ENCODE data around the gene HOXB3.

The HOXB3 gene

GRCh38 chr17:48571024-48571818 lies 18.8 kb downstream of the HOXB3 start:
- TF ChIP-seq CTCF (IDR thresholded peaks at IDR 0.05; ENCODE audit: extremely low read depth, missing control alignments) = no peak

GRCh38 chr17:48570325-48571023 lies 19.6 kb downstream of the HOXB3 start:
- DNase-seq (ENCODE audit: low spot score) = no peak
- no peak for TF ChIP-seq CTCF (IDR thresholded peaks at IDR 0.05; ENCODE audit: extremely low read depth, missing control alignments)

More at GRCh38 chr17:48571024-48571818, 18.8 kb downstream of the HOXB3 start:
- DNase-seq (ENCODE audit: low spot score) = no peak

- TF ChIP-seq CTCF (IDR thresholded peaks at IDR 0.05; ENCODE audit: extremely low read depth, missing control alignments) = no peak
- no peak for DNase-seq (ENCODE audit: low spot score)
Observed at GRCh38 chr17:48569674-48570324, 20.2 kb downstream of the HOXB3 start.

- TF ChIP-seq CTCF (IDR thresholded peaks at IDR 0.05; ENCODE audit: extremely low read depth, missing control alignments) = no peak
- DNase-seq (ENCODE audit: low spot score) = no peak
Observed at GRCh38 chr17:48569240-48569582, 20.8 kb downstream of the HOXB3 start.

- no peak for TF ChIP-seq CTCF (IDR thresholded peaks at IDR 0.05; ENCODE audit: extremely low read depth, missing control alignments)
- no peak for DNase-seq (ENCODE audit: low spot score)
Observed at GRCh38 chr17:48568499-48569239, 21.4 kb downstream of the HOXB3 start.

GRCh38 chr17:48567646-48568354 lies 22.2 kb downstream of the HOXB3 start:
- no peak for TF ChIP-seq CTCF (IDR thresholded peaks at IDR 0.05; ENCODE audit: extremely low read depth, missing control alignments)
- DNase-seq (ENCODE audit: low spot score) = no peak
